NCI-H526 treated with DMSO at 0.1 percent for 48 hours (cell line): Measurements from ENCODE around the gene DISP3.

ENCODE experiments used
- DNase-seq: peaks from one replicate; lab custom pipeline; 2025; lab: John Stamatoyannopoulos, UW

DISP3 gene

GRCh38 chr1:11478571-11479374 lies at the start of gene DISP3:
Gene DISP3, plus strand, starts transcription at chr1:11479155. Its CDS starts 21,838 bp downstream, at chr1:11500993.
- DNase-seq = peak; percentile 84

GRCh38 chr1:11429226-11429625 lies 49.7 kb upstream of the DISP3 start:
- DNase-seq = no peak

GRCh38 chr1:11429935-11430334 lies 49.0 kb upstream of the DISP3 start:
- DNase-seq = no peak

GRCh38 chr1:11431941-11432507 lies 46.9 kb upstream of the DISP3 start:
- DNase-seq = no peak

- no peak for DNase-seq
Observed at GRCh38 chr1:11432526-11432925, 46.4 kb upstream of the DISP3 start.

- no peak for DNase-seq
Observed at GRCh38 chr1:11434501-11434900, 44.5 kb upstream of the DISP3 start.

- DNase-seq = no peak
Observed at GRCh38 chr1:11434926-11435325, 44.0 kb upstream of the DISP3 start.

GRCh38 chr1:11438996-11439395 lies 40.0 kb upstream of the DISP3 start:
- no peak for DNase-seq

GRCh38 chr1:11441211-11441952 lies 37.6 kb upstream of the DISP3 start:
- DNase-seq = no peak

- no peak for DNase-seq
Observed at GRCh38 chr1:11443043-11443442, 35.9 kb upstream of the DISP3 start.

- DNase-seq = no peak
Observed at GRCh38 chr1:11443961-11444658, 34.8 kb upstream of the DISP3 start.

- no peak for DNase-seq
Observed at GRCh38 chr1:11444907-11445306, 34.0 kb upstream of the DISP3 start.

- no peak for DNase-seq
Observed at GRCh38 chr1:11447903-11448302, 31.1 kb upstream of the DISP3 start.

GRCh38 chr1:11448373-11449099 lies 30.4 kb upstream of the DISP3 start:
- no peak for DNase-seq

GRCh38 chr1:11449100-11449403 lies 29.9 kb upstream of the DISP3 start:
- DNase-seq = no peak

- DNase-seq = no peak
Observed at GRCh38 chr1:11450310-11450709, 28.6 kb upstream of the DISP3 start.

GRCh38 chr1:11453742-11454491 lies 25.0 kb upstream of the DISP3 start:
- DNase-seq = no peak

- DNase-seq = no peak
Observed at GRCh38 chr1:11455967-11456570, 22.9 kb upstream of the DISP3 start.

- no peak for DNase-seq
Observed at GRCh38 chr1:11456965-11457364, 22.0 kb upstream of the DISP3 start.

- DNase-seq = no peak
Observed at GRCh38 chr1:11458811-11459275, 20.1 kb upstream of the DISP3 start.
